CD4-positive, alpha-beta memory T cell (primary cell): ENCODE measurements around the gene DCDC2C. TPM values are rescaled to one million over a fixed set of nuclear protein-coding genes. Genes with fewer than 3 reads are reported as not detected.
A peak's percentile ranks its signal among the peaks of the same experiment; 100 is the strongest.

Source experiments
- CTCF ChIA-PET: fragments of 350-600 bp; sonication (Branson Sonifier 250); formaldehyde crosslinking; loops from one replicate; lab custom pipeline; 2021; ENCODE audit warnings: inconsistent platforms; ENCODE audit not compliant: partially characterized antibody; lab: Charles Lee
- POLR2A ChIA-PET: fragments of 350-600 bp; sonication (Branson Sonifier 250); formaldehyde crosslinking; loops from one replicate; lab custom pipeline; 2021; ENCODE audit not compliant: partially characterized antibody; lab: Charles Lee
- DNase-seq, 5 donors: peaks; one replicate each; pipeline versions ENCODE4 v3.0.0 to v3.0.0-alpha.2; 2020 to 2022; ENCODE audit warnings: mixed read lengths in 1 of 5
- H3K27ac ChIP-seq: one replicate; pipeline ENCODE4 v1.7.0; 2013; ENCODE audit warnings: low read depth, low read length
- H3K27me3 ChIP-seq: 2 replicates; pipeline ENCODE4 v1.7.0; 2013; ENCODE audit warnings: mild to moderate bottlenecking, low read length, moderate library complexity; ENCODE audit not compliant: insufficient read depth
- H3K36me3 ChIP-seq: 2 replicates; pipeline ENCODE4 v1.7.0; 2013; ENCODE audit warnings: mild to moderate bottlenecking, low read length, moderate library complexity; ENCODE audit not compliant: insufficient read depth
- H3K4me1 ChIP-seq: 2 replicates; pipeline ENCODE4 v1.7.0; 2013; ENCODE audit warnings: mild to moderate bottlenecking, low read length, moderate library complexity; ENCODE audit not compliant: insufficient read depth
- H3K4me3 ChIP-seq, 2 donors: one replicate each; pipeline ENCODE4 v1.7.0; 2013; ENCODE audit warnings: low read length in 2 of 2, mild to moderate bottlenecking in 1 of 2
- H3K9me3 ChIP-seq, 2 donors: one replicate each; pipeline ENCODE4 v1.7.0; 2013; ENCODE audit warnings: low read length in 2 of 2, control low read depth in 1 of 2; ENCODE audit not compliant: control insufficient read depth in 1 of 2
- H3K27ac Mint-ChIP-seq, 7 donors: one replicate each; pipeline ENCODE4 v1.8.0; 2020 to 2021; ENCODE audit warnings: mixed read lengths in 7 of 7, mild to moderate bottlenecking in 6 of 7, inconsistent platforms in 3 of 7, moderate library complexity in 3 of 7
- H3K27me3 Mint-ChIP-seq, 2 donors: one replicate each; pipeline ENCODE4 v1.8.0; 2020 to 2021; ENCODE audit warnings: mixed read lengths in 2 of 2
- H3K36me3 Mint-ChIP-seq, 2 donors: one replicate each; pipeline ENCODE4 v1.8.0; 2020 to 2021; ENCODE audit warnings: mixed read lengths in 2 of 2, inconsistent platforms in 1 of 2, mild to moderate bottlenecking in 1 of 2
- H3K4me1 Mint-ChIP-seq, 4 donors: one replicate each; pipeline ENCODE4 v1.8.0; 2020 to 2021; ENCODE audit warnings: mixed read lengths in 4 of 4, mild to moderate bottlenecking in 1 of 4
- H3K4me3 Mint-ChIP-seq, 8 donors: one replicate each; pipeline ENCODE4 v1.8.0; 2020 to 2021; ENCODE audit warnings: mixed read lengths in 8 of 8, mild to moderate bottlenecking in 7 of 8, moderate library complexity in 6 of 8, inconsistent platforms in 3 of 8
- H3K9me3 Mint-ChIP-seq, 8 donors: one replicate each; pipeline ENCODE4 v1.8.0; 2020 to 2021; ENCODE audit warnings: mixed read lengths in 8 of 8, mild to moderate bottlenecking in 5 of 8, inconsistent platforms in 3 of 8, moderate library complexity in 1 of 8
- intact Hi-C: fragments of 100-400 bp; cut with micrococcal nuclease; formaldehyde crosslinking; loops from one replicate; pipeline ENCODE4 v1.15.1; 2023
- polyA plus RNA-seq, 2 donors: library from polyadenylated mRNA; unstranded; fragments of 300-500 nt; fragmentation: Illumina TruSeq; gene quantifications; one replicate each; pipeline ENCODE4 v1.2.3, GENCODE V29; 2021
- total RNA-seq, 2 experiments: library from RNA; stranded (reverse); gene quantifications; one replicate each; pipeline ENCODE4 v1.2.3, GENCODE V29; 2021

DCDC2C gene
- total and polyA plus RNA-seq, 4 experiments from 2014 or later, result not detected

GRCh38 chr2:3665886-3666612, 37.3 kb upstream of the DCDC2C start:
- Mint-ChIP-seq H3K9me3 (no peaks in the 10 kb centered on the region), H3K36me3 (no peaks in the 10 kb centered on the region), H3K27me3 (peaks cover 2% of the 10 kb centered on the region in 2 donors), H3K4me1 (peaks cover 0 to 9% (median under 1%) of the 10 kb centered on the region in 4 donors), H3K4me3 (no peak overlapping the region), H3K27ac (peak overlapping the region in 1 of 7 donors; percentile 66)
- Histone ChIP-seq H3K36me3 (no peaks in the 10 kb centered on the region), H3K27me3 (no peaks in the 10 kb centered on the region), H3K4me3 (no peak overlapping the region), H3K4me1 (peaks cover 6% of the 10 kb centered on the region), H3K27ac (no peak overlapping the region), H3K9me3 (no peaks in the 10 kb centered on the region)
- CTCF ChIA-PET, result interaction anchor here (1.0 kb wide), 1 partner anchor 14 kb away, joined by 3 read pairs; no protein-coding TSS in a partner anchor
- intact Hi-C loops, result no loop called here
- DNase-seq, result no peak
- POLR2A ChIA-PET, result no interaction called here

- Mint-ChIP-seq H3K36me3 (no peaks in the 10 kb centered on the region), H3K27ac (peak overlapping the region in 1 of 7 donors; percentile 66), H3K4me1 (peaks cover 0 to 6% (median under 1%) of the 10 kb centered on the region in 4 donors), H3K27me3 (peaks cover 2% of the 10 kb centered on the region in 2 donors), H3K9me3 (no peaks in the 10 kb centered on the region), H3K4me3 (no peak overlapping the region)
- Histone ChIP-seq H3K9me3 (no peaks in the 10 kb centered on the region), H3K4me1 (peaks cover 4% of the 10 kb centered on the region), H3K36me3 (no peaks in the 10 kb centered on the region), H3K4me3 (no peak overlapping the region), H3K27me3 (no peaks in the 10 kb centered on the region), H3K27ac (no peak overlapping the region)
- ChIA-PET CTCF (interaction anchor here (1.0 kb wide), 1 partner anchor 15 kb away, joined by 3 read pairs; no protein-coding TSS in a partner anchor), POLR2A (no interaction called here)
- intact Hi-C loops, result no loop called here
- no peak for DNase-seq
Observed at GRCh38 chr2:3666613-3666975, 36.8 kb upstream of the DCDC2C start.

GRCh38 chr2:3667151-3667631, 36.2 kb upstream of the DCDC2C start:
- peaks cover 0 to 2% (median 0%) of the 10 kb centered on the region in 4 donors for H3K4me1 Mint-ChIP-seq

GRCh38 chr2:3669656-3670055, 33.7 kb upstream of the DCDC2C start:
- H3K4me3 ChIP-seq, result no peak overlapping the region
- Mint-ChIP-seq H3K4me1 (no peaks in the 10 kb centered on the region), H3K36me3 (no peaks in the 10 kb centered on the region), H3K27me3 (peaks cover 2 to 4% of the 10 kb centered on the region in 2 donors), H3K27ac (no peak overlapping the region), H3K4me3 (no peak overlapping the region), H3K9me3 (no peaks in the 10 kb centered on the region)
- no peaks in the 10 kb centered on the region for H3K27me3 ChIP-seq
- CTCF ChIA-PET, result no interaction called here
- H3K27ac ChIP-seq, result no peak overlapping the region
- POLR2A ChIA-PET, result no interaction called here
- no peaks in the 10 kb centered on the region for H3K9me3 ChIP-seq
- no peaks in the 10 kb centered on the region for H3K36me3 ChIP-seq
- H3K4me1 ChIP-seq, result no peaks in the 10 kb centered on the region
- intact Hi-C loops, result no loop called here
- no peak for DNase-seq

More at GRCh38 chr2:3667151-3667631, 36.2 kb upstream of the DCDC2C start:
- no peaks in the 10 kb centered on the region for H3K9me3 ChIP-seq
- peak overlapping the region in 1 of 8 donors; percentile 41 for H3K4me3 Mint-ChIP-seq
- no peaks in the 10 kb centered on the region for H3K27me3 ChIP-seq
- H3K36me3 ChIP-seq, result no peaks in the 10 kb centered on the region
- peaks cover 2% of the 10 kb centered on the region in 2 donors for H3K27me3 Mint-ChIP-seq
- H3K36me3 Mint-ChIP-seq, result no peaks in the 10 kb centered on the region
- H3K4me1 ChIP-seq, result no peaks in the 10 kb centered on the region
- CTCF ChIA-PET, result interaction anchor here (1.0 to 1.4 kb wide), 2 partner anchors 13 to 16 kb away, joined by 3 read pairs; no protein-coding TSS in a partner anchor
- POLR2A ChIA-PET, result no interaction called here
- H3K27ac Mint-ChIP-seq, result no peak overlapping the region
- H3K4me3 ChIP-seq, result no peak overlapping the region
- DNase-seq, result no peak
- intact Hi-C loops, result no loop called here
- no peak overlapping the region for H3K27ac ChIP-seq
- no peaks in the 10 kb centered on the region for H3K9me3 Mint-ChIP-seq

- Histone ChIP-seq H3K36me3 (no peaks in the 10 kb centered on the region), H3K27me3 (no peaks in the 10 kb centered on the region), H3K27ac (no peak overlapping the region), H3K4me1 (no peaks in the 10 kb centered on the region), H3K9me3 (no peaks in the 10 kb centered on the region), H3K4me3 (no peak overlapping the region)
- Mint-ChIP-seq H3K36me3 (no peaks in the 10 kb centered on the region), H3K4me3 (no peak overlapping the region), H3K9me3 (no peaks in the 10 kb centered on the region), H3K27ac (peak overlapping the region in 1 of 7 donors; percentile 41), H3K27me3 (peaks cover 2 to 5% of the 10 kb centered on the region in 2 donors), H3K4me1 (no peaks in the 10 kb centered on the region)
- intact Hi-C loops, result no loop called here
- ChIA-PET POLR2A (no interaction called here), CTCF (no interaction called here)
- no peak for DNase-seq
Observed at GRCh38 chr2:3670376-3670775, 33.0 kb upstream of the DCDC2C start.

GRCh38 chr2:3670941-3671340, 32.4 kb upstream of the DCDC2C start:
- no peak for DNase-seq
- no peaks in the 10 kb centered on the region for H3K9me3 ChIP-seq
- ChIA-PET POLR2A (no interaction called here), CTCF (no interaction called here)
- peaks cover 2 to 5% of the 10 kb centered on the region in 2 donors for H3K27me3 Mint-ChIP-seq
- H3K27me3 ChIP-seq, result no peaks in the 10 kb centered on the region
- no peak overlapping the region for H3K27ac Mint-ChIP-seq
- H3K9me3 Mint-ChIP-seq, result no peaks in the 10 kb centered on the region
- no peak overlapping the region for H3K4me3 ChIP-seq
- H3K27ac ChIP-seq, result no peak overlapping the region
- no peaks in the 10 kb centered on the region for H3K4me1 ChIP-seq
- H3K36me3 ChIP-seq, result no peaks in the 10 kb centered on the region
- no peaks in the 10 kb centered on the region for H3K4me1 Mint-ChIP-seq
- intact Hi-C loops, result no loop called here
- no peaks in the 10 kb centered on the region for H3K36me3 Mint-ChIP-seq
- H3K4me3 Mint-ChIP-seq, result no peak overlapping the region

- no peak for DNase-seq
- intact Hi-C loops, result no loop called here
- no peak overlapping the region for H3K27ac ChIP-seq
- H3K36me3 ChIP-seq, result no peaks in the 10 kb centered on the region
- H3K27me3 ChIP-seq, result no peaks in the 10 kb centered on the region
- Mint-ChIP-seq H3K4me1 (no peaks in the 10 kb centered on the region), H3K36me3 (no peaks in the 10 kb centered on the region), H3K4me3 (no peak overlapping the region), H3K27ac (no peak overlapping the region), H3K9me3 (no peaks in the 10 kb centered on the region), H3K27me3 (peaks cover 3 to 6% of the 10 kb centered on the region in 2 donors)
- H3K4me3 ChIP-seq, result no peak overlapping the region
- ChIA-PET POLR2A (no interaction called here), CTCF (no interaction called here)
- H3K9me3 ChIP-seq, result no peaks in the 10 kb centered on the region
- no peaks in the 10 kb centered on the region for H3K4me1 ChIP-seq
Observed at GRCh38 chr2:3672861-3673678, 30.3 kb upstream of the DCDC2C start.
